Stomach smooth muscle (tissue), 2 donors: Measurements from ENCODE around the gene ZNF469.

Experiments
- H3K27ac ChIP-seq: one replicate; pipeline ENCODE4 v1.7.0; 2013; ENCODE audit warnings: mild to moderate bottlenecking, low read length, inconsistent platforms
- H3K27me3 ChIP-seq, 2 donors: one replicate each; pipeline ENCODE4 v1.7.0; 2013; ENCODE audit warnings: low read length in 2 of 2; ENCODE audit not compliant: insufficient read depth in 2 of 2, control insufficient read depth in 1 of 2
- H3K36me3 ChIP-seq, 2 donors: one replicate each; pipeline ENCODE4 v1.7.0; 2013; ENCODE audit warnings: low read length in 2 of 2; ENCODE audit not compliant: control insufficient read depth in 2 of 2, insufficient read depth in 2 of 2
- H3K4me1 ChIP-seq: one replicate; pipeline ENCODE4 v1.7.0; 2013; ENCODE audit warnings: low read length; ENCODE audit not compliant: control insufficient read depth, insufficient read depth
- H3K4me3 ChIP-seq, 2 donors: one replicate each; pipeline ENCODE4 v1.7.0; 2013; ENCODE audit warnings: low read length in 2 of 2
- H3K9ac ChIP-seq, 2 donors: one replicate each; pipeline ENCODE4 v1.7.0; 2013; ENCODE audit warnings: low read length in 2 of 2, mild to moderate bottlenecking in 1 of 2
- H3K9me3 ChIP-seq, 2 donors: one replicate each; pipeline ENCODE4 v1.7.0; 2013; ENCODE audit warnings: low read length in 2 of 2; ENCODE audit not compliant: control insufficient read depth in 2 of 2
- donor health status: healthy.
- donor health status: Pancreatic carcinoma.

The ZNF469 gene

DNA sequence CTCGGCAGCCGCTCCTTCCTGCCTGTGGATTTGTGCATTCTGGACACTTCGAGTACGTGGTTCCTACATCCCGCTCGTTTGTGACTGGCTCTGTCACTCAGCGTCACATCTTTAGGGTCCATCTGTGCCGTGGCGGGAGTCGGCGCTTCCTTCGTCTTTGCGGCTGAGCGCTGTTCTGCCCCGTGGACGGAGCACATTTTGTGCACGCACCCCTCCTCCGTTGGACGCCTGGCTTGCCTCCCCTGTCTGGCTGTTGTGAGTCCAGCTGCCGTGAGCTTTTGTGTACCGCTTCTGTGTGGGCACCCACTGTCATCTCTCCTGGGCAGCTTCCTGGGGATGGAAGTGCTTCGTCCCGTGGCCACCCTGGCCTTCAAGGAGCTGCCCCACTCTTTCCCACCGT, 6.4 kb downstream of the ZNF469 start:
- Histone ChIP-seq H3K36me3 (no peaks in the 10 kb centered on the region), H3K27me3 (peaks cover 23 to 46% of the 10 kb centered on the region in 2 donors), H3K9ac (no peak overlapping the region), H3K4me3 (no peak overlapping the region), H3K4me1 (peaks cover 5% of the 10 kb centered on the region), H3K27ac (no peak overlapping the region), H3K9me3 (no peaks in the 10 kb centered on the region)

GRCh38 chr16:88389621-88390160, 6.9 kb downstream of the ZNF469 start:
- no peak overlapping the region for H3K27ac ChIP-seq
- peaks cover 18 to 41% of the 10 kb centered on the region in 2 donors for H3K27me3 ChIP-seq

DNA sequence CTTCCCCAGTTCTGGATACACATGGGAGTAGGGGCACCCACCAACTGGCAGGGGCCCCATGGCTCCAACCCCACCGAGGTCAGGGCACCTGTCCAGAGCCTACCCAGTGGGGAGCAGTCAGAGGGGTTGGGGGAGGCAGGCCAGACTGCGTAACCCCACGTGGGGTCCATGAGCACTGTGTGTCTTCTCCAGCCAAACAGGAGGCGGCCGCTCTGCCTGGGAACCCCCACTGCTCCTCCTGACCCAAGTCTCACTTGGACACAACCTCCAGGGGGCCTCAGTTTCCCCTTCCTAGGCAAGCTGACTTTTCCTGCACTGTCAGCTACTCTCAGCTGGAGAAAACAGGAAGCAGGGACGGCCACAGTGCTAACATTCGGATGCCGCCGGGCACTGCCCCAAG, 7.5 kb downstream of the ZNF469 start:
- Histone ChIP-seq H3K27ac (no peak overlapping the region), H3K9ac (no peak overlapping the region)

More at GRCh38 chr16:88389621-88390160, 6.9 kb downstream of the ZNF469 start:
- H3K4me3 ChIP-seq: no peak overlapping the region
- H3K36me3 ChIP-seq: no peaks in the 10 kb centered on the region
- H3K9ac ChIP-seq: no peak overlapping the region
- peaks cover 5% of the 10 kb centered on the region for H3K4me1 ChIP-seq
- H3K9me3 ChIP-seq: no peaks in the 10 kb centered on the region

DNA sequence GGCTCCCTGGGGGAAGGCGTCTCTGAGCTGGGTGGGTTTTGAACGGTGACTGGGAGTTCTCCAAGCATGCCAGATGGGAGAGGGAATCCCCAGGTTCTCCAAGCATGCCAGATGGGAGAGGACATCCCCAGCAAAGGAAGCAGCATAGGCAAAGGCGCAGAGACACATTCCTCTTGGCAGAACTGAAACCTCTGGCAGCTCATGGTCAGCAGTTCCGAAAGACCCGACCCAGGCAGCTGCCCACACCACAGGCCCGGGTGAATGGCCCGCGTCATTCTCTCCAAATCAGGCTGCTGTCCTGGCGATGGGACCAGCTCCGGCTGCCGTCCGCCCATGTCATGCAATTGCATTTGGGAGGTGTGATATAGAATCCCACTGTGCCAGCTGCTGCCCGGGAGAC, 8.0 kb downstream of the ZNF469 start:
- H3K4me3 ChIP-seq: no peak overlapping the region
- H3K36me3 ChIP-seq: no peaks in the 10 kb centered on the region
- peaks cover 9 to 30% of the 10 kb centered on the region in 2 donors for H3K27me3 ChIP-seq
- H3K9me3 ChIP-seq: no peaks in the 10 kb centered on the region
- no peak overlapping the region for H3K27ac ChIP-seq
- no peak overlapping the region for H3K9ac ChIP-seq
- peaks cover 5% of the 10 kb centered on the region for H3K4me1 ChIP-seq

More for the DNA sequence above, 7.5 kb downstream of the ZNF469 start:
- Histone ChIP-seq H3K4me3 (no peak overlapping the region), H3K9me3 (no peaks in the 10 kb centered on the region), H3K36me3 (no peaks in the 10 kb centered on the region), H3K27me3 (peaks cover 13 to 35% of the 10 kb centered on the region in 2 donors), H3K4me1 (peaks cover 5% of the 10 kb centered on the region)

DNA sequence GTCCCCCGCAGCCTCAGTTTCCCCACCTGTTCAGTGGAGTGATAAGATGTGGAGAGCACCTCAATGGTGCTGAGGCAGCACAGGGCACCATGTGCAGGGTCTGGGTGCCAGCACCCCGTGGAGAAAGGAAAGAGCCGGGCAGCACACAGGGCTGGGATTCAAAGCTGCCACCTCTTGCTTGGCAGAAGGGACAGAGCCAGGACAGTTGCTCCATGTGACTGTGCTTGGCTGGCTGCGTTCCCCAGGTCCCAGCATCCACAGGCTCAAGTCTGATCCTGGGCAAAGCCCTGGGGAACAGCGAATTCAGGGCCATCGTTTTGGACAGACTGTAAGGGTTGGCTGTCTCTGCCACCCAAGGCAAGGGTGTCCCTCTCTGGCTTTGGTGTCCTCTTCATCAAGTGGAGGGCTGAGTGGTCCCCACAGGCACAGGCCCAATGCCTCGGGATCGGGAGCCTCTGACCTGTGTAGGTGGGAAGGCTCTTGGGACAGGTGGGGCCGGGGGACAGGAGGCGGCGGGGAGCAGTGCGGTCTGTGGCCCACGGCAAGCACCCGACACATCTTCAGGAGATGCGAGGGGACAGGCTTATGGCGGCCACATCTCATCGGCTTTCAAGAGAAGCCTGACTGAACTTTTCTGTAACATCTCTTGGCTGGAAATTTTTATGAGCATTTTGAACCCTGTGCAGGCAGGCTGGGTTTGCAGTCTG, 8.5 kb downstream of the ZNF469 start:
- Histone ChIP-seq H3K27ac (no peak overlapping the region), H3K4me3 (no peak overlapping the region), H3K4me1 (peaks cover 5% of the 10 kb centered on the region), H3K27me3 (peaks cover 5 to 27% of the 10 kb centered on the region in 2 donors), H3K9ac (no peak overlapping the region), H3K36me3 (no peaks in the 10 kb centered on the region), H3K9me3 (no peaks in the 10 kb centered on the region)

DNA sequence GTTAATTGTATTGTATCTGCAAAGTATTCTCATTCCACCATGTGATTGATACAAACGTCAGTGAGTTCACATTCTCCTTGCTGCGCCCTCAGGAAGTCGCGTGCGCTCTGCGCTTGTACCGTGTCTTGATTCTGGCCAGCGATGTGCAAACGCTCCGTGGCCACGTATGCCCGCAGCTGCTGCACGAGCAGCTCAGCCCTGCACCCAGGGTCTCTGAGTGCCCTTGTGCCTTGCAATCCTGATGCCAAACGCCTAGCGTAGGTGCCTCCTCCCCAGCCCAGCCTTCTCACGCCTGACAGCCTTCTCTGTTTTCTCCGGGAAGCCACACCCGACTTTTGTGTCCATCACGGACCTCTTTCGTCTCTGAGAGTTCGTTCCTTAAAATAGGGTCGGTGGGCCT, 9.4 kb downstream of the ZNF469 start:
- no peaks in the 10 kb centered on the region for H3K9me3 ChIP-seq
- H3K27me3 ChIP-seq: peaks cover 2 to 23% of the 10 kb centered on the region in 2 donors
- no peak overlapping the region for H3K4me3 ChIP-seq
- no peak overlapping the region for H3K27ac ChIP-seq
- no peak overlapping the region for H3K9ac ChIP-seq
- no peaks in the 10 kb centered on the region for H3K36me3 ChIP-seq
- H3K4me1 ChIP-seq: peaks cover 3% of the 10 kb centered on the region

DNA sequence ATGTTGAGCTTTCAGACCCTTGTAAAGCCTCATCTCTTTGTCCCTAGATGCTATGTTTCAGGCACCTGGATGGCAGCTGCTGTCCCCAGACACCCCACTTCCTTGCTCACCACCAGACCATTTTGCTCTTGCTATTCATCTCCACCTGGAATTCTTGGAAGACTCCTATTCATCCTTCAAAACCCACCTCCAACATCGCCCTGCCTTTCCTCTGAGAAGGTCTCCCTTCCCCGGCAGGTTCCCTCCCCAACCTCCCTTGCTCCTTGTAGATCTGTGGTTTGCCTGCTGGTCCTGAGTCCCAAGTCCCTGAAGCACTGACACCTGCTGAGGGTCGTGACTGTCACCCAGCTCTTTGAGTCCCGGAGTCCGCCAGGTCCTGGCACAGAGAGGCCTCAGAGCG, 9.9 kb downstream of the ZNF469 start:
- Histone ChIP-seq H3K4me1 (peaks cover 3% of the 10 kb centered on the region), H3K9ac (no peak overlapping the region), H3K27me3 (peaks cover 2 to 20% of the 10 kb centered on the region in 2 donors), H3K4me3 (no peak overlapping the region), H3K27ac (no peak overlapping the region), H3K9me3 (no peaks in the 10 kb centered on the region), H3K36me3 (no peaks in the 10 kb centered on the region)

DNA sequence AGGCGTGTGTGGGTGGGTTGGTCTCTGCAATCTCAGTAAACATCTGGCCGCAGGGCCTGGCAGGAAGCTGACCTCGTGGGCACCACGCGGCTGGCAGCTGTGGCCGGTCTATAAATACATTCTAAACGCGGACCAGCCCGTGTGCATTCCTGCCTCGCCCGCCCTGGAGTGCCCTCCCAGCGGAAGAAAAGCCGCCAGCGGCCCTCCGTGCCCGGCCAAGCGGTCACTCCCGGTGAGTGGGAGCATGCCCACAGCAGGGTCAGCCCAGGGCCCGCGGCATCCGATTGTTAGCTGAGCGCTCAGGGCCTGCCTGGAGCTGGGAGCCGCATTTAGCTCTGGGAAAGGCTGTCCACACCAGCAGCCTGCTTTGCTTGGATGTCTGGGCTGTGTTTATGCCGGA, 10.3 kb downstream of the ZNF469 start:
- Histone ChIP-seq H3K36me3 (no peaks in the 10 kb centered on the region), H3K9me3 (no peaks in the 10 kb centered on the region), H3K9ac (no peak overlapping the region), H3K27me3 (peaks cover 2 to 16% of the 10 kb centered on the region in 2 donors), H3K27ac (no peak overlapping the region), H3K4me3 (no peak overlapping the region), H3K4me1 (peaks cover 3% of the 10 kb centered on the region)

- Histone ChIP-seq H3K27ac (no peak overlapping the region), H3K27me3 (peaks cover 2 to 12% of the 10 kb centered on the region in 2 donors), H3K36me3 (no peaks in the 10 kb centered on the region), H3K4me1 (peaks cover 3% of the 10 kb centered on the region), H3K9me3 (no peaks in the 10 kb centered on the region), H3K4me3 (no peak overlapping the region), H3K9ac (no peak overlapping the region)
These were observed 10.8 kb downstream of the ZNF469 start for GRCh38 chr16:88393571-88393970.

GRCh38 chr16:88394426-88394825, 11.7 kb downstream of the ZNF469 start:
- peaks cover 3% of the 10 kb centered on the region for H3K4me1 ChIP-seq
- H3K9me3 ChIP-seq: no peaks in the 10 kb centered on the region
- H3K27ac ChIP-seq: no peak overlapping the region
- H3K9ac ChIP-seq: no peak overlapping the region
- H3K36me3 ChIP-seq: no peaks in the 10 kb centered on the region
- H3K4me3 ChIP-seq: no peak overlapping the region
- H3K27me3 ChIP-seq: peaks cover 2 to 6% of the 10 kb centered on the region in 2 donors
